Ishikawa (cell line): ENCODE results near the gene LRWD1.

Source experiments
- CEBPB ChIP-seq: IDR thresholded peaks from 2 replicates; pipeline ENCODE4 v1.6.1; 2012
- CREB1 ChIP-seq: IDR thresholded peaks from 2 replicates; pipeline ENCODE4 v1.6.1; 2012; ENCODE audit warnings: low read depth
- EGR1 ChIP-seq: IDR thresholded peaks from 2 replicates; pipeline ENCODE4 v1.6.1; 2012
- EP300 ChIP-seq: IDR thresholded peaks from 2 replicates; pipeline ENCODE4 v1.6.1; 2012; ENCODE audit warnings: borderline replicate concordance
- FOXM1 ChIP-seq: IDR thresholded peaks from 2 replicates; pipeline ENCODE4 v1.6.1; 2012; ENCODE audit warnings: low read depth, borderline replicate concordance
- MAX ChIP-seq: IDR thresholded peaks from 2 replicates; pipeline ENCODE4 v1.6.1; 2012
- NFIC ChIP-seq: IDR thresholded peaks from 2 replicates; pipeline ENCODE4 v1.6.1; 2012
- RAD21 ChIP-seq: IDR thresholded peaks from 2 replicates; pipeline ENCODE4 v1.6.1; 2012; ENCODE audit warnings: low read depth
- REST ChIP-seq: IDR thresholded peaks from 2 replicates; pipeline ENCODE4 v1.6.1; 2012; ENCODE audit warnings: low read depth, mild to moderate bottlenecking
- TAF1 ChIP-seq: IDR thresholded peaks from 2 replicates; pipeline ENCODE4 v1.6.1; 2012; ENCODE audit warnings: low read depth, mild to moderate bottlenecking
- TCF12 ChIP-seq: IDR thresholded peaks from 2 replicates; pipeline ENCODE4 v1.6.1; 2012; ENCODE audit warnings: low read depth
- TEAD4 ChIP-seq: IDR thresholded peaks from 2 replicates; pipeline ENCODE4 v1.6.1; 2012
- USF1 ChIP-seq: IDR thresholded peaks from 2 replicates; pipeline ENCODE4 v1.6.1; 2012
- YY1 ChIP-seq: IDR thresholded peaks from 2 replicates; pipeline ENCODE4 v1.6.1; 2012; ENCODE audit warnings: low read depth
- ZBTB7A ChIP-seq: IDR thresholded peaks from 2 replicates; pipeline ENCODE4 v1.6.1; 2012; ENCODE audit warnings: low read depth

Gene LRWD1

GRCh38 chr7:102457352-102457924 lies 7.3 kb upstream of the LRWD1 start:
- TF ChIP-seq EP300 (no peak), EGR1 (no peak), YY1 (no peak), CREB1 (no peak), FOXM1 (no peak), TAF1 (no peak)

GRCh38 chr7:102459221-102459844 lies 5.5 kb upstream of the LRWD1 start:
- no peak for TF ChIP-seq REST
- no peak for TF ChIP-seq FOXM1
- TF ChIP-seq CEBPB = no peak
- TF ChIP-seq EGR1 = no peak
- TF ChIP-seq CREB1 = no peak
- no peak for TF ChIP-seq MAX
- no peak for TF ChIP-seq RAD21
- no peak for TF ChIP-seq YY1
- TF ChIP-seq USF1 = no peak
- no peak for TF ChIP-seq EP300
- TF ChIP-seq TEAD4 = no peak
- TF ChIP-seq TAF1 = no peak
- no peak for TF ChIP-seq NFIC
- no peak for TF ChIP-seq ZBTB7A
- no peak for TF ChIP-seq TCF12

GRCh38 chr7:102460467-102460866 lies 4.3 kb upstream of the LRWD1 start:
- TF ChIP-seq ZBTB7A = no peak
- TF ChIP-seq TEAD4 = no peak

- TF ChIP-seq TEAD4 (peak; percentile 5; the same call in 1 of the 2 replicates), FOXM1 (no peak)
Measured at GRCh38 chr7:102463841-102464576, 775 bp upstream of the LRWD1 start.

- TF ChIP-seq EP300 (no peak), TEAD4 (no peak), EGR1 (no peak), USF1 (no peak), NFIC (no peak), CEBPB (no peak), REST (no peak), MAX (no peak), TAF1 (no peak), TCF12 (no peak), RAD21 (no peak), CREB1 (no peak), FOXM1 (no peak), ZBTB7A (no peak), YY1 (no peak)
Measured at GRCh38 chr7:102466097-102466496, 1.3 kb downstream of the LRWD1 start.
